Keratinocyte (primary cell): ENCODE measurements around the gene CAPSL. TPM values are rescaled to one million over a fixed set of nuclear protein-coding genes. Genes with fewer than 3 reads are reported as not detected.

Experiments
- DNase-seq: peaks from one replicate; pipeline ENCODE4 v3.0.0-alpha.2; 2011; ENCODE audit warnings: low read depth, missing footprints, low spot score
- FAIRE-seq: peaks from 2 replicates; lab custom pipeline; 2011; peaks lifted over from hg19 to GRCh38; lab: Jason Lieb, UNC
- H2AFZ ChIP-seq: 2 replicates; pipeline ENCODE4 v1.6.0; 2012; ENCODE audit warnings: low read length, control low read depth, inconsistent platforms; ENCODE audit not compliant: control insufficient read depth
- H3K27ac ChIP-seq: 2 replicates; pipeline ENCODE4 v1.5.1; 2011; ENCODE audit warnings: low read length; ENCODE audit not compliant: control insufficient read depth, insufficient read depth
- H3K27me3 ChIP-seq: 3 replicates; pipeline ENCODE4 v1.6.0; 2011; ENCODE audit warnings: low read length; ENCODE audit not compliant: control insufficient read depth, insufficient read depth; ENCODE audit errors: extremely low read depth
- H3K36me3 ChIP-seq, 2 experiments: 2 replicates in 1 of 2; 3 replicates in 1 of 2; pipeline ENCODE4 v1.5.1; 2011; ENCODE audit warnings: low read length in 2 of 2, mild to moderate bottlenecking in 1 of 2; ENCODE audit not compliant: control insufficient read depth in 2 of 2, insufficient read depth in 2 of 2; ENCODE audit errors: extremely low read depth in 1 of 2
- H3K4me1 ChIP-seq: 3 replicates; pipeline ENCODE4 v1.5.1; 2011; ENCODE audit warnings: low read length; ENCODE audit not compliant: control insufficient read depth, insufficient read depth; ENCODE audit errors: extremely low read depth
- H3K4me2 ChIP-seq: 3 replicates; pipeline ENCODE4 v1.6.0; 2011; ENCODE audit warnings: low read depth, low read length; ENCODE audit not compliant: control insufficient read depth, insufficient read depth; ENCODE audit errors: extremely low read depth
- H3K4me3 ChIP-seq, 3 experiments: fragments of 200-600 bp in 1 of 3; sonication (generic) in 1 of 3; 2 replicates in 2 of 3; 3 replicates in 1 of 3; pipeline ENCODE4 v1.5.1; 2011 to 2016; ENCODE audit warnings: low read length in 3 of 3, mild to moderate bottlenecking in 3 of 3, control low read depth in 2 of 3, inconsistent platforms in 1 of 3, low read depth in 1 of 3, mixed read lengths in 1 of 3, mixed run types in 1 of 3, moderate library complexity in 1 of 3; ENCODE audit not compliant: control insufficient read depth in 2 of 3, insufficient read depth in 2 of 3; ENCODE audit errors: extremely low read depth in 1 of 3
- H3K79me2 ChIP-seq: 2 replicates; pipeline ENCODE4 v1.6.0; 2012; ENCODE audit warnings: low read length; ENCODE audit not compliant: control insufficient read depth, insufficient read depth
- H3K9ac ChIP-seq: 3 replicates; pipeline ENCODE4 v1.6.0; 2011; ENCODE audit warnings: low read length; ENCODE audit not compliant: control insufficient read depth, insufficient read depth; ENCODE audit errors: extremely low read depth
- H3K9me1 ChIP-seq: 3 replicates; pipeline ENCODE4 v1.6.0; 2011; ENCODE audit warnings: low read length; ENCODE audit not compliant: control insufficient read depth, insufficient read depth; ENCODE audit errors: extremely low read depth
- H3K9me3 ChIP-seq: 2 replicates; pipeline ENCODE4 v1.5.1; 2012; ENCODE audit warnings: low read depth, low read length; ENCODE audit not compliant: control insufficient read depth
- H4K20me1 ChIP-seq: 3 replicates; pipeline ENCODE4 v1.6.0; 2011; ENCODE audit warnings: low read length; ENCODE audit not compliant: control insufficient read depth, insufficient read depth; ENCODE audit errors: extremely low read depth
- CTCF ChIP-seq, 3 experiments: IDR thresholded peaks in 1 of 3; conservative IDR thresholded peaks in 1 of 3; optimal IDR thresholded peaks in 1 of 3; 2 replicates in 2 of 3; 3 replicates in 1 of 3; pipeline versions ENCODE3 to v1.5.1; 2011; ENCODE audit warnings: low read length in 3 of 3, mild to moderate bottlenecking in 3 of 3, moderate library complexity in 2 of 3, control low read depth in 1 of 3, inconsistent platforms in 1 of 3; ENCODE audit not compliant: insufficient read depth in 2 of 3; ENCODE audit errors: extremely low read depth in 1 of 3
- EZH2 ChIP-seq: IDR thresholded peaks from one replicate; pipeline ENCODE4 v1.6.1; 2012; ENCODE audit warnings: inconsistent platforms, mild to moderate bottlenecking, low read length, moderate library complexity
- dilution Hi-C: fragments of 300-500 bp; cut with MboI; formaldehyde crosslinking; loops from one replicate; pipeline ENCODE4 v1.7.0; 2020; ENCODE audit warnings: low sequenced_read_pairs; ENCODE audit not compliant: extremely low pct_ligation_motif_present
- polyA plus RNA-seq, 5 experiments: library from polyadenylated mRNA; depleted of rRNA in 3 of 5; stranded (reverse) in 3 of 5; stranded (forward) in 1 of 5; unstranded in 1 of 5; fragments of >200 nt; gene quantifications; 1 replicate in 1 of 5; 2 replicates in 3 of 5; 3 replicates in 1 of 5; pipeline versions ENCODE4 v1.2.1 to v1.2.3, GENCODE V29; 2011 to 2012; ENCODE audit warnings: missing spikeins in 2 of 5, low read depth in 1 of 5, low replicate concordance in 1 of 5

CAPSL gene
- polyA plus RNA-seq, 1 donor (not counting 4 experiments of a cell fraction or from before 2014, with no cell fraction given) = not detected

GRCh38 chr5:35919191-35919590 is 19.2 kb downstream of the CAPSL start:
- no peaks in the 10 kb centered on the region for H3K36me3 ChIP-seq
- no peaks in the 10 kb centered on the region for H3K9me1 ChIP-seq
- no peak overlapping the region for H3K4me3 ChIP-seq
- no peak overlapping the region for H3K27ac ChIP-seq
- dilution Hi-C loops = no loop called here
- TF ChIP-seq CTCF (optimal IDR thresholded peaks at IDR 0.05 in 1 of 3, IDR thresholded peaks at IDR 0.05 in 1 of 3, conservative IDR thresholded peaks at IDR 0.05 in 1 of 3; ENCODE audit: extremely low read depth in 1 of 3, insufficient read depth in 2 of 3, low read length in 3 of 3) = no peak
- TF ChIP-seq EZH2 = no peak
- peak; percentile 38 for DNase-seq
- H3K4me1 ChIP-seq = no peaks in the 10 kb centered on the region
- no peak overlapping the region for H3K9ac ChIP-seq
- no peaks in the 10 kb centered on the region for H3K27me3 ChIP-seq
- no peak overlapping the region for H2AFZ ChIP-seq
- H3K9me3 ChIP-seq = peaks cover 4% of the 10 kb centered on the region
- H4K20me1 ChIP-seq = no peaks in the 10 kb centered on the region
- H3K4me2 ChIP-seq = no peak overlapping the region
- H3K79me2 ChIP-seq = no peaks in the 10 kb centered on the region
- FAIRE-seq = peak; percentile 20

GRCh38 chr5:35908814-35909213 is 29.6 kb downstream of the CAPSL start:
- no peaks in the 10 kb centered on the region for H3K4me1 ChIP-seq
- H3K9me3 ChIP-seq = no peaks in the 10 kb centered on the region
- H3K9ac ChIP-seq = no peak overlapping the region
- H3K4me3 ChIP-seq = no peak overlapping the region
- no peak overlapping the region for H2AFZ ChIP-seq
- no peaks in the 10 kb centered on the region for H3K79me2 ChIP-seq
- no peaks in the 10 kb centered on the region for H3K27me3 ChIP-seq
- dilution Hi-C loops = no loop called here
- H3K36me3 ChIP-seq = no peaks in the 10 kb centered on the region
- FAIRE-seq = no peak
- DNase-seq = no peak
- H3K27ac ChIP-seq = no peak overlapping the region
- no peaks in the 10 kb centered on the region for H3K9me1 ChIP-seq
- TF ChIP-seq CTCF (optimal IDR thresholded peaks at IDR 0.05 in 1 of 3, IDR thresholded peaks at IDR 0.05 in 1 of 3, conservative IDR thresholded peaks at IDR 0.05 in 1 of 3; ENCODE audit: extremely low read depth in 1 of 3, insufficient read depth in 2 of 3, low read length in 3 of 3) (no peak), EZH2 (no peak)
- H4K20me1 ChIP-seq = no peaks in the 10 kb centered on the region
- H3K4me2 ChIP-seq = no peak overlapping the region
